ENCODE results near the gene NR1D1. TPM values are rescaled to one million over a fixed set of nuclear protein-coding genes. Genes with fewer than 3 reads are reported as not detected.

NR1D1 gene
- total RNA-seq, 2 donors from 2014 or later = 102 to 145 TPM

- Mint-ChIP-seq H3K27ac (peak overlapping the region; percentile 47), H3K4me1 (peaks cover 44% of the 10 kb centered on the region), H3K4me3 (no peak overlapping the region), H3K27me3 (no peaks in the 10 kb centered on the region), H3K36me3 (ENCODE audit: low read depth) (peaks cover 3% of the 10 kb centered on the region)
- no peaks in the 10 kb centered on the region for H3K9me3 ChIP-seq (ENCODE audit: control insufficient read depth, low read length, poor library complexity, severe bottlenecking)
- ATAC-seq = no peak
- no peak for DNase-seq
These were observed 27.5 kb downstream of the NR1D1 start for GRCh38 chr17:40072735-40073346.

- Mint-ChIP-seq H3K4me1 (peaks cover 48% of the 10 kb centered on the region), H3K27me3 (no peaks in the 10 kb centered on the region), H3K36me3 (ENCODE audit: low read depth) (peaks cover 2% of the 10 kb centered on the region), H3K4me3 (no peak overlapping the region), H3K27ac (peak overlapping the region; percentile 47)
- ATAC-seq (no peak), DNase-seq (no peak)
- no peaks in the 10 kb centered on the region for H3K9me3 ChIP-seq (ENCODE audit: control insufficient read depth, low read length, poor library complexity, severe bottlenecking)
These were observed 28.2 kb downstream of the NR1D1 start for GRCh38 chr17:40072040-40072734.

- ATAC-seq = no peak
- H3K4me1 Mint-ChIP-seq = peaks cover 49% of the 10 kb centered on the region
- no peak for DNase-seq
- H3K36me3 Mint-ChIP-seq (ENCODE audit: low read depth) = peaks cover 2% of the 10 kb centered on the region
- no peaks in the 10 kb centered on the region for H3K9me3 ChIP-seq (ENCODE audit: control insufficient read depth, low read length, poor library complexity, severe bottlenecking)
- no peaks in the 10 kb centered on the region for H3K27me3 Mint-ChIP-seq
- no peak overlapping the region for H3K4me3 Mint-ChIP-seq
- H3K27ac Mint-ChIP-seq = no peak overlapping the region
These were observed 28.9 kb downstream of the NR1D1 start for GRCh38 chr17:40071313-40072039.

GRCh38 chr17:40070709-40071312, 29.6 kb downstream of the NR1D1 start:
- Mint-ChIP-seq H3K4me3 (peak overlapping the region; percentile 58), H3K36me3 (ENCODE audit: low read depth) (peaks cover 2% of the 10 kb centered on the region), H3K27ac (peak overlapping the region; percentile 95), H3K4me1 (peaks cover 50% of the 10 kb centered on the region), H3K27me3 (no peaks in the 10 kb centered on the region)
- DNase-seq = no peak
- ATAC-seq = no peak
- H3K9me3 ChIP-seq (ENCODE audit: control insufficient read depth, low read length, poor library complexity, severe bottlenecking) = no peaks in the 10 kb centered on the region

GRCh38 chr17:40069751-40070708, 30.4 kb downstream of the NR1D1 start:
- Mint-ChIP-seq H3K27me3 (no peaks in the 10 kb centered on the region), H3K27ac (peak overlapping the region; percentile 95), H3K36me3 (ENCODE audit: low read depth) (no peaks in the 10 kb centered on the region), H3K4me3 (peak overlapping the region; percentile 91), H3K4me1 (peaks cover 47% of the 10 kb centered on the region)
- no peaks in the 10 kb centered on the region for H3K9me3 ChIP-seq (ENCODE audit: control insufficient read depth, low read length, poor library complexity, severe bottlenecking)
- ATAC-seq (peak; percentile 50), DNase-seq (peak in 1 of 3 donors; percentile 29)

GRCh38 chr17:40068917-40069750, 31.3 kb downstream of the NR1D1 start:
- Mint-ChIP-seq H3K36me3 (ENCODE audit: low read depth) (no peaks in the 10 kb centered on the region), H3K4me1 (peaks cover 55% of the 10 kb centered on the region), H3K27me3 (no peaks in the 10 kb centered on the region), H3K27ac (peak overlapping the region; percentile 95), H3K4me3 (peak overlapping the region; percentile 91)
- ATAC-seq (peak; percentile 80), DNase-seq (peak; percentile 54 to 63 (median 62))
- no peaks in the 10 kb centered on the region for H3K9me3 ChIP-seq (ENCODE audit: control insufficient read depth, low read length, poor library complexity, severe bottlenecking)

GRCh38 chr17:40068584-40068916, 31.8 kb downstream of the NR1D1 start:
- H3K27ac Mint-ChIP-seq = peak overlapping the region; percentile 95
- no peaks in the 10 kb centered on the region for H3K36me3 Mint-ChIP-seq (ENCODE audit: low read depth)
- DNase-seq (no peak), ATAC-seq (no peak)
- no peaks in the 10 kb centered on the region for H3K9me3 ChIP-seq (ENCODE audit: control insufficient read depth, low read length, poor library complexity, severe bottlenecking)
- H3K27me3 Mint-ChIP-seq = no peaks in the 10 kb centered on the region
- H3K4me3 Mint-ChIP-seq = peak overlapping the region; percentile 91
- peaks cover 57% of the 10 kb centered on the region for H3K4me1 Mint-ChIP-seq

- no peaks in the 10 kb centered on the region for H3K9me3 ChIP-seq (ENCODE audit: control insufficient read depth, low read length, poor library complexity, severe bottlenecking)
- Mint-ChIP-seq H3K36me3 (ENCODE audit: low read depth) (no peaks in the 10 kb centered on the region), H3K27me3 (no peaks in the 10 kb centered on the region), H3K4me3 (peak overlapping the region; percentile 91), H3K4me1 (peaks cover 56% of the 10 kb centered on the region), H3K27ac (peak overlapping the region; percentile 95)
- DNase-seq (no peak), ATAC-seq (no peak)
These were observed 32.2 kb downstream of the NR1D1 start for GRCh38 chr17:40068129-40068581.

- DNase-seq = no peak
- Mint-ChIP-seq H3K4me3 (peak overlapping the region; percentile 91), H3K4me1 (peaks cover 56% of the 10 kb centered on the region), H3K27me3 (no peaks in the 10 kb centered on the region), H3K36me3 (ENCODE audit: low read depth) (no peaks in the 10 kb centered on the region), H3K27ac (peak overlapping the region; percentile 95)
- H3K9me3 ChIP-seq (ENCODE audit: control insufficient read depth, low read length, poor library complexity, severe bottlenecking) = no peaks in the 10 kb centered on the region
- no peak for ATAC-seq
These were observed 32.7 kb downstream of the NR1D1 start for GRCh38 chr17:40067710-40068109.

GRCh38 chr17:40065769-40066510, 34.4 kb downstream of the NR1D1 start:
- Mint-ChIP-seq H3K36me3 (ENCODE audit: low read depth) (no peaks in the 10 kb centered on the region), H3K27ac (peak overlapping the region; percentile 54), H3K4me1 (peaks cover 64% of the 10 kb centered on the region), H3K4me3 (no peak overlapping the region), H3K27me3 (no peaks in the 10 kb centered on the region)
- no peak for DNase-seq
- ATAC-seq = no peak
- H3K9me3 ChIP-seq (ENCODE audit: control insufficient read depth, low read length, poor library complexity, severe bottlenecking) = no peaks in the 10 kb centered on the region

GRCh38 chr17:40064971-40065768, 35.2 kb downstream of the NR1D1 start:
- H3K4me3 Mint-ChIP-seq = peak overlapping the region; percentile 92
- H3K9me3 ChIP-seq (ENCODE audit: control insufficient read depth, low read length, poor library complexity, severe bottlenecking) = no peaks in the 10 kb centered on the region
- H3K27me3 Mint-ChIP-seq = no peaks in the 10 kb centered on the region
- no peaks in the 10 kb centered on the region for H3K36me3 Mint-ChIP-seq (ENCODE audit: low read depth)
- H3K4me1 Mint-ChIP-seq = peaks cover 60% of the 10 kb centered on the region
- no peak for ATAC-seq
- no peak for DNase-seq
- peak overlapping the region; percentile 54 for H3K27ac Mint-ChIP-seq
